HEK293 (cell line): ENCODE measurements around the gene GALNT15.

Experiments used
- CTCF ChIA-PET: fragments of 350-600 bp; formaldehyde crosslinking; extraction: SDS; loops from one replicate; lab custom pipeline; 2021; ENCODE audit warnings: antibody characterized with exemption; lab: Yijun Ruan, JAX
- POLR2A ChIA-PET: fragments of 300-600 bp; formaldehyde crosslinking; extraction: SDS; loops from one replicate; lab custom pipeline; 2020; ENCODE audit warnings: antibody characterized with exemption, inconsistent platforms; lab: Yijun Ruan, JAX
- H3K27ac ChIP-seq: fragments of 200-500 bp; sonication (Bioruptor generic); 2 replicates; pipeline ENCODE4 v1.5.1; 2014; ENCODE audit warnings: low read depth, low read length, control low read depth, inconsistent platforms; ENCODE audit errors: extremely low read depth
- H3K36me3 ChIP-seq, 2 experiments: fragments of 200-500 bp in 1 of 2; sonication (Bioruptor generic) in 1 of 2; 1 replicate in 1 of 2; 2 replicates in 1 of 2; pipeline ENCODE4 v1.5.1; 2014 to 2017; ENCODE audit warnings: inconsistent platforms in 2 of 2, low read length in 2 of 2; ENCODE audit not compliant: control insufficient read depth in 2 of 2, insufficient read depth in 1 of 2
- H3K4me1 ChIP-seq: fragments of 200-500 bp; sonication (Bioruptor generic); 2 replicates; pipeline ENCODE4 v1.5.1; 2014; ENCODE audit warnings: mild to moderate bottlenecking, low read length, inconsistent platforms; ENCODE audit not compliant: control insufficient read depth, insufficient read depth
- H3K4me3 ChIP-seq: 2 replicates; pipeline ENCODE4 v1.5.1; 2011; ENCODE audit warnings: low read depth, mild to moderate bottlenecking, control low read depth, low read length, moderate library complexity
- H3K9me3 ChIP-seq: fragments of 200-500 bp; sonication (Bioruptor generic); 2 replicates; pipeline ENCODE4 v1.5.1; 2014; ENCODE audit warnings: low read depth, low read length, inconsistent platforms; ENCODE audit not compliant: control insufficient read depth, insufficient read depth
- BCL11B ChIP-seq: fragments of 450-650 bp; formaldehyde crosslinking; IDR thresholded peaks from 2 replicates; pipeline ENCODE4 v1.5.1; 2016; ENCODE audit warnings: low read depth, missing biosample characterization, missing genetic modification characterization
- MYNN ChIP-seq: fragments of 450-650 bp; formaldehyde crosslinking; IDR thresholded peaks from 2 replicates; pipeline ENCODE4 v1.5.1; 2016; ENCODE audit warnings: missing biosample characterization, missing genetic modification characterization, borderline replicate concordance
- RBAK ChIP-seq: fragments of 450-650 bp; formaldehyde crosslinking; IDR thresholded peaks from 2 replicates; pipeline ENCODE4 v1.5.1; 2016; ENCODE audit warnings: missing biosample characterization, missing genetic modification characterization
- ZBTB17 ChIP-seq: fragments of 450-650 bp; formaldehyde crosslinking; IDR thresholded peaks from 2 replicates; pipeline ENCODE4 v1.5.1; 2016; ENCODE audit warnings: missing biosample characterization, missing genetic modification characterization
- ZEB2 ChIP-seq: fragments of 450-650 bp; formaldehyde crosslinking; IDR thresholded peaks from 2 replicates; pipeline ENCODE4 v1.5.1; 2016; ENCODE audit warnings: missing biosample characterization, missing genetic modification characterization
- ZFP37 ChIP-seq: fragments of 450-650 bp; formaldehyde crosslinking; IDR thresholded peaks from 2 replicates; pipeline ENCODE4 v1.5.1; 2016; ENCODE audit warnings: missing biosample characterization, missing genetic modification characterization
- ZNF114 ChIP-seq: fragments of 450-650 bp; formaldehyde crosslinking; IDR thresholded peaks from 2 replicates; pipeline ENCODE4 v1.5.0; 2017; ENCODE audit warnings: missing biosample characterization, missing genetic modification characterization
- ZNF184 ChIP-seq: fragments of 450-650 bp; IDR thresholded peaks from 2 replicates; pipeline ENCODE4 v1.5.1; 2018; ENCODE audit warnings: missing biosample characterization, mild to moderate bottlenecking, missing genetic modification characterization
- ZNF223 ChIP-seq: fragments of 450-650 bp; formaldehyde crosslinking; IDR thresholded peaks from 2 replicates; pipeline ENCODE4 v1.5.1; 2016; ENCODE audit warnings: missing biosample characterization, missing genetic modification characterization
- ZNF48 ChIP-seq: fragments of 450-650 bp; formaldehyde crosslinking; IDR thresholded peaks from 2 replicates; pipeline ENCODE4 v1.5.1; 2016; ENCODE audit warnings: missing biosample characterization, missing genetic modification characterization
- TF ChIP-seq, protein P1 (sequence below): fragments of 450-650 bp; formaldehyde crosslinking; IDR thresholded peaks from 2 replicates; pipeline ENCODE4 v1.5.1; 2016; ENCODE audit warnings: missing biosample characterization, missing genetic modification characterization
- TF ChIP-seq, protein P2 (sequence below): fragments of 450-650 bp; formaldehyde crosslinking; IDR thresholded peaks from 2 replicates; pipeline ENCODE4 v1.5.1; 2016; ENCODE audit warnings: missing biosample characterization, missing genetic modification characterization
- TF ChIP-seq, protein P3 (sequence below): fragments of 450-650 bp; formaldehyde crosslinking; IDR thresholded peaks from 2 replicates; pipeline ENCODE4 v1.5.1; 2016; ENCODE audit warnings: missing biosample characterization, missing genetic modification characterization
- TF ChIP-seq, protein P4 (sequence below): sonication (generic); formaldehyde crosslinking; IDR thresholded peaks from 2 replicates; pipeline ENCODE4 v1.8.1; 2022; ENCODE audit warnings: mild to moderate bottlenecking, moderate library complexity, missing genetic modification reagents
- TF ChIP-seq, protein P5 (sequence below): fragments of 450-650 bp; formaldehyde crosslinking; IDR thresholded peaks from 2 replicates; pipeline ENCODE4 v1.5.1; 2017; ENCODE audit warnings: missing biosample characterization, mild to moderate bottlenecking, missing genetic modification characterization, moderate library complexity
- TF ChIP-seq, protein P6 (sequence below): fragments of 450-650 bp; formaldehyde crosslinking; IDR thresholded peaks from 2 replicates; pipeline ENCODE4 v1.5.1; 2017; ENCODE audit warnings: missing biosample characterization, missing genetic modification characterization
- TF ChIP-seq, protein P7 (sequence below): fragments of 450-650 bp; formaldehyde crosslinking; IDR thresholded peaks from 2 replicates; pipeline ENCODE4 v1.5.1; 2017; ENCODE audit warnings: missing biosample characterization, missing genetic modification characterization

GALNT15 gene

DNA sequence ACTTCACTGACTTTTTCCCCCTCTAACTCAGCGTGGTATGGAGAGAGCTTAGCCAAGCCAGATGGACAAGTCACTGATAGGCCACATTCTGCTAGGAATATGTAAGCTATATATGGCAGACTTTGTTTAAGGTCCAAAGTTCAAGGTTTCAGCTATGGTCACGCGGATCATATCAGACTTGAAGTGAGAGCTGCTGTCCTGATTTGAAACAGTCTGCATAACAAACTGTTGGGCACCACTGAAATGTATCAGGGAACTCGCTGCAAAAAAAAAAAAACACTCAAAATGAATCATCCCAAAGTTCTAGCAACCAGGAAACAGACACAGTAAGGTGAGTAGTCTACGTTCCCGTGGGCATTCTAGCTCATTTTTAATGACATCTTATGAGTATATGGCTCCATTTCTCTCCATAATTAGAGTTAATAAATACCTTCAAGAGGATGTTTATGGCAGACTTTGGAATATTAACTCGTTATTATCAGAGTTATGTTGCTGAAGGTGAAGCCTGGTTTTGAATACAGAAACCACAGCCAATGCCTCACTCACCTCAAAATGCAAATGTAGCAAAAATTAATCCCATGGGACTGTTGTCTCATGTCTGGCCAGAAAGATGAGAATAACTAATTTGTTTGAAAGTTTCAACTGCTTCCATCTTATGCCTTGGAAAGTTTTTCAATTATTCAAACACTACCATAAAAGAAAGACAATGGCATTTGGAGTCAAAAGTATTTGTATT is 77.9 kb downstream of the GALNT15 start:
- ChIA-PET POLR2A (no interaction called here), CTCF (interaction anchor here (0.6 to 1.5 kb wide), 3 partner anchors 13 to 622 kb away, joined by 3 to 4 read pairs (median 3); partner anchors contain the start of gene OXNAD1)
- Histone ChIP-seq H3K4me1 (no peaks in the 10 kb centered on the region), H3K36me3 (no peaks in the 10 kb centered on the region), H3K27ac (no peak overlapping the region), H3K9me3 (no peaks in the 10 kb centered on the region), H3K4me3 (no peak overlapping the region)
- no peak for TF ChIP-seq ZNF114 (tag by site-specific recombination)
- TF ChIP-seq RBAK (tag by site-specific recombination): no peak
- TF ChIP-seq, protein P1, sequence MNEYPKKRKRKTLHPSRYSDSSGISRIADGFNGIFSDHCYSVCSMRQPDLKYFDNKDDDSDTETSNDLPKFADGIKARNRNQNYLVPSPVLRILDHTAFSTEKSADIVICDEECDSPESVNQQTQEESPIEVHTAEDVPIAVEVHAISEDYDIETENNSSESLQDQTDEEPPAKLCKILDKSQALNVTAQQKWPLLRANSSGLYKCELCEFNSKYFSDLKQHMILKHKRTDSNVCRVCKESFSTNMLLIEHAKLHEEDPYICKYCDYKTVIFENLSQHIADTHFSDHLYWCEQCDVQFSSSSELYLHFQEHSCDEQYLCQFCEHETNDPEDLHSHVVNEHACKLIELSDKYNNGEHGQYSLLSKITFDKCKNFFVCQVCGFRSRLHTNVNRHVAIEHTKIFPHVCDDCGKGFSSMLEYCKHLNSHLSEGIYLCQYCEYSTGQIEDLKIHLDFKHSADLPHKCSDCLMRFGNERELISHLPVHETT: no peak
- no peak for TF ChIP-seq ZNF48 (tag by site-specific recombination)
- TF ChIP-seq, protein P2, sequence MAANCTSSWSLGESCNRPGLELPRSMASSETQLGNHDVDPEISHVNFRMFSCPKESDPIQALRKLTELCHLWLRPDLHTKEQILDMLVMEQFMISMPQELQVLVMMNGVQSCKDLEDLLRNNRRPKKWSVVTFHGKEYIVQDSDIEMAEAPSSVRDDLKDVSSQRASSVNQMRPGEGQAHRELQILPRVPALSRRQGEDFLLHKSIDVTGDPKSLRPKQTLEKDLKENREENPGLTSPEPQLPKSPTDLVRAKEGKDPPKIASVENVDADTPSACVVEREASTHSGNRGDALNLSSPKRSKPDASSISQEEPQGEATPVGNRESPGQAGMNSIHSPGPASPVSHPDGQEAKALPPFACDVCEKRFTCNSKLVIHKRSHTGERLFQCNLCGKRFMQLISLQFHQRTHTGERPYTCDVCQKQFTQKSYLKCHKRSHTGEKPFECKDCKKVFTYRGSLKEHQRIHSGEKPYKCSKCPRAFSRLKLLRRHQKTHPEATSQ (tag by site-specific recombination): no peak
- TF ChIP-seq BCL11B (tag by site-specific recombination): no peak
- TF ChIP-seq, protein P3, sequence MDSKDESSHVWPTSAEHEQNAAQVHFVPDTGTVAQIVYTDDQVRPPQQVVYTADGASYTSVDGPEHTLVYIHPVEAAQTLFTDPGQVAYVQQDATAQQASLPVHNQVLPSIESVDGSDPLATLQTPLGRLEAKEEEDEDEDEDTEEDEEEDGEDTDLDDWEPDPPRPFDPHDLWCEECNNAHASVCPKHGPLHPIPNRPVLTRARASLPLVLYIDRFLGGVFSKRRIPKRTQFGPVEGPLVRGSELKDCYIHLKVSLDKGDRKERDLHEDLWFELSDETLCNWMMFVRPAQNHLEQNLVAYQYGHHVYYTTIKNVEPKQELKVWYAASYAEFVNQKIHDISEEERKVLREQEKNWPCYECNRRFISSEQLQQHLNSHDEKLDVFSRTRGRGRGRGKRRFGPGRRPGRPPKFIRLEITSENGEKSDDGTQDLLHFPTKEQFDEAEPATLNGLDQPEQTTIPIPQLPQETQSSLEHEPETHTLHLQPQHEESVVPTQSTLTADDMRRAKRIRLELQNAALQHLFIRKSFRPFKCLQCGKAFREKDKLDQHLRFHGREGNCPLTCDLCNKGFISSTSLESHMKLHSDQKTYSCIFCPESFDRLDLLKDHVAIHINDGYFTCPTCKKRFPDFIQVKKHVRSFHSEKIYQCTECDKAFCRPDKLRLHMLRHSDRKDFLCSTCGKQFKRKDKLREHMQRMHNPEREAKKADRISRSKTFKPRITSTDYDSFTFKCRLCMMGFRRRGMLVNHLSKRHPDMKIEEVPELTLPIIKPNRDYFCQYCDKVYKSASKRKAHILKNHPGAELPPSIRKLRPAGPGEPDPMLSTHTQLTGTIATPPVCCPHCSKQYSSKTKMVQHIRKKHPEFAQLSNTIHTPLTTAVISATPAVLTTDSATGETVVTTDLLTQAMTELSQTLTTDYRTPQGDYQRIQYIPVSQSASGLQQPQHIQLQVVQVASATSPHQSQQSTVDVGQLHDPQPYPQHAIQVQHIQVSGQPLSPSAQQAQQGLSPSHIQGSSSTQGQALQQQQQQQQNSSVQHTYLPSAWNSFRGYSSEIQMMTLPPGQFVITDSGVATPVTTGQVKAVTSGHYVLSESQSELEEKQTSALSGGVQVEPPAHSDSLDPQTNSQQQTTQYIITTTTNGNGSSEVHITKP (tag by site-specific recombination): no peak
- no peak for TF ChIP-seq ZEB2 (tag by site-specific recombination)
- TF ChIP-seq, protein P4, sequence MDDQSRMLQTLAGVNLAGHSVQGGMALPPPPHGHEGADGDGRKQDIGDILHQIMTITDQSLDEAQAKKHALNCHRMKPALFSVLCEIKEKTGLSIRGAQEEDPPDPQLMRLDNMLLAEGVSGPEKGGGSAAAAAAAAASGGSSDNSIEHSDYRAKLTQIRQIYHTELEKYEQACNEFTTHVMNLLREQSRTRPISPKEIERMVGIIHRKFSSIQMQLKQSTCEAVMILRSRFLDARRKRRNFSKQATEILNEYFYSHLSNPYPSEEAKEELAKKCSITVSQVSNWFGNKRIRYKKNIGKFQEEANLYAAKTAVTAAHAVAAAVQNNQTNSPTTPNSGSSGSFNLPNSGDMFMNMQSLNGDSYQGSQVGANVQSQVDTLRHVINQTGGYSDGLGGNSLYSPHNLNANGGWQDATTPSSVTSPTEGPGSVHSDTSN (CRISPR knock-in tag): no peak
- no peak for TF ChIP-seq ZFP37 (tag by site-specific recombination)
- TF ChIP-seq ZNF223 (tag by site-specific recombination): no peak
- TF ChIP-seq MYNN (tag by site-specific recombination): no peak
- no peak for TF ChIP-seq ZNF184 (tag by site-specific recombination)
- TF ChIP-seq, protein P5, sequence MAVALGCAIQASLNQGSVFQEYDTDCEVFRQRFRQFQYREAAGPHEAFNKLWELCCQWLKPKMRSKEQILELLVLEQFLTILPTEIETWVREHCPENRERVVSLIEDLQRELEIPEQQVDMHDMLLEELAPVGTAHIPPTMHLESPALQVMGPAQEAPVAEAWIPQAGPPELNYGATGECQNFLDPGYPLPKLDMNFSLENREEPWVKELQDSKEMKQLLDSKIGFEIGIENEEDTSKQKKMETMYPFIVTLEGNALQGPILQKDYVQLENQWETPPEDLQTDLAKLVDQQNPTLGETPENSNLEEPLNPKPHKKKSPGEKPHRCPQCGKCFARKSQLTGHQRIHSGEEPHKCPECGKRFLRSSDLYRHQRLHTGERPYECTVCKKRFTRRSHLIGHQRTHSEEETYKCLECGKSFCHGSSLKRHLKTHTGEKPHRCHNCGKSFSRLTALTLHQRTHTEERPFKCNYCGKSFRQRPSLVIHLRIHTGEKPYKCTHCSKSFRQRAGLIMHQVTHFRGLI (tag by site-specific recombination): no peak
- TF ChIP-seq ZBTB17: no peak
- TF ChIP-seq, protein P6, sequence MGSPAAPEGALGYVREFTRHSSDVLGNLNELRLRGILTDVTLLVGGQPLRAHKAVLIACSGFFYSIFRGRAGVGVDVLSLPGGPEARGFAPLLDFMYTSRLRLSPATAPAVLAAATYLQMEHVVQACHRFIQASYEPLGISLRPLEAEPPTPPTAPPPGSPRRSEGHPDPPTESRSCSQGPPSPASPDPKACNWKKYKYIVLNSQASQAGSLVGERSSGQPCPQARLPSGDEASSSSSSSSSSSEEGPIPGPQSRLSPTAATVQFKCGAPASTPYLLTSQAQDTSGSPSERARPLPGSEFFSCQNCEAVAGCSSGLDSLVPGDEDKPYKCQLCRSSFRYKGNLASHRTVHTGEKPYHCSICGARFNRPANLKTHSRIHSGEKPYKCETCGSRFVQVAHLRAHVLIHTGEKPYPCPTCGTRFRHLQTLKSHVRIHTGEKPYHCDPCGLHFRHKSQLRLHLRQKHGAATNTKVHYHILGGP (tag by site-specific recombination): no peak
- TF ChIP-seq, protein P7, sequence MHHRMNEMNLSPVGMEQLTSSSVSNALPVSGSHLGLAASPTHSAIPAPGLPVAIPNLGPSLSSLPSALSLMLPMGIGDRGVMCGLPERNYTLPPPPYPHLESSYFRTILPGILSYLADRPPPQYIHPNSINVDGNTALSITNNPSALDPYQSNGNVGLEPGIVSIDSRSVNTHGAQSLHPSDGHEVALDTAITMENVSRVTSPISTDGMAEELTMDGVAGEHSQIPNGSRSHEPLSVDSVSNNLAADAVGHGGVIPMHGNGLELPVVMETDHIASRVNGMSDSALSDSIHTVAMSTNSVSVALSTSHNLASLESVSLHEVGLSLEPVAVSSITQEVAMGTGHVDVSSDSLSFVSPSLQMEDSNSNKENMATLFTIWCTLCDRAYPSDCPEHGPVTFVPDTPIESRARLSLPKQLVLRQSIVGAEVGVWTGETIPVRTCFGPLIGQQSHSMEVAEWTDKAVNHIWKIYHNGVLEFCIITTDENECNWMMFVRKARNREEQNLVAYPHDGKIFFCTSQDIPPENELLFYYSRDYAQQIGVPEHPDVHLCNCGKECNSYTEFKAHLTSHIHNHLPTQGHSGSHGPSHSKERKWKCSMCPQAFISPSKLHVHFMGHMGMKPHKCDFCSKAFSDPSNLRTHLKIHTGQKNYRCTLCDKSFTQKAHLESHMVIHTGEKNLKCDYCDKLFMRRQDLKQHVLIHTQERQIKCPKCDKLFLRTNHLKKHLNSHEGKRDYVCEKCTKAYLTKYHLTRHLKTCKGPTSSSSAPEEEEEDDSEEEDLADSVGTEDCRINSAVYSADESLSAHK: no peak
